ENCODE measurements around the gene TRAF1. TPM values are rescaled to one million over a fixed set of nuclear protein-coding genes. Genes with fewer than 3 reads are reported as not detected.

The TRAF1 gene
- polyA plus RNA-seq, 1 donor from 2014 or later, result 0.89 TPM

DNA sequence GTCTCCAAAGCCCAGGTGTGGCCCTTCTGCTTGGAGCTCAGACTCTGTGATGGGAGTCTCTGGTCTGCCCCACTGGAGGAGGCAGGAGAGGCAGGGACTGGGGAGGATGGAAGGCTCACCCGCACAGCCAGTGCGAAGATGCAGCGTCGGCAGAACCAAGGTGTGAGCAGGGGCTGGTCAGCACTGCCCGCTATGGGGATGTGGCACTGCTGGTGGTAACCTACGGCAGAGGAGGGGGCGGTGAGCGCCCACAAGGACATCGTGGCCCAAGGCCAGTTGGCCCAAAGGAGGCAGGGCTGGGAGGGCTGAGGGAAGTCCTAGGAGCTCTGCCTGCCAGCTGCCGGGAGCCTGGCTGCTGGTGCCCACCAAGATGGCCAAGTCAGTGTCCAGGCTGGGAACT is 56.9 kb downstream of the TRAF1 start:
- no peak overlapping the region for H2AFZ ChIP-seq (ENCODE audit: low read depth, low read length)
- no peak overlapping the region for H3K4me2 ChIP-seq (ENCODE audit: low read length)
- no peaks in the 10 kb centered on the region for H3K79me2 ChIP-seq (replicated peaks; ENCODE audit: insufficient read depth, low read length)
- no peak overlapping the region for H3K9ac ChIP-seq (ENCODE audit: low read length)
- H4K20me1 ChIP-seq (ENCODE audit: insufficient read depth), result no peaks in the 10 kb centered on the region
- no peak overlapping the region for H3K27ac ChIP-seq (ENCODE audit: low read length)
- no peaks in the 10 kb centered on the region for H3K36me3 ChIP-seq (ENCODE audit: insufficient read depth, low read length)
- TF ChIP-seq, protein P1, sequence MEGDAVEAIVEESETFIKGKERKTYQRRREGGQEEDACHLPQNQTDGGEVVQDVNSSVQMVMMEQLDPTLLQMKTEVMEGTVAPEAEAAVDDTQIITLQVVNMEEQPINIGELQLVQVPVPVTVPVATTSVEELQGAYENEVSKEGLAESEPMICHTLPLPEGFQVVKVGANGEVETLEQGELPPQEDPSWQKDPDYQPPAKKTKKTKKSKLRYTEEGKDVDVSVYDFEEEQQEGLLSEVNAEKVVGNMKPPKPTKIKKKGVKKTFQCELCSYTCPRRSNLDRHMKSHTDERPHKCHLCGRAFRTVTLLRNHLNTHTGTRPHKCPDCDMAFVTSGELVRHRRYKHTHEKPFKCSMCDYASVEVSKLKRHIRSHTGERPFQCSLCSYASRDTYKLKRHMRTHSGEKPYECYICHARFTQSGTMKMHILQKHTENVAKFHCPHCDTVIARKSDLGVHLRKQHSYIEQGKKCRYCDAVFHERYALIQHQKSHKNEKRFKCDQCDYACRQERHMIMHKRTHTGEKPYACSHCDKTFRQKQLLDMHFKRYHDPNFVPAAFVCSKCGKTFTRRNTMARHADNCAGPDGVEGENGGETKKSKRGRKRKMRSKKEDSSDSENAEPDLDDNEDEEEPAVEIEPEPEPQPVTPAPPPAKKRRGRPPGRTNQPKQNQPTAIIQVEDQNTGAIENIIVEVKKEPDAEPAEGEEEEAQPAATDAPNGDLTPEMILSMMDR (IDR thresholded peaks at IDR 0.05; ENCODE audit: poor library complexity, severe bottlenecking), result no peak
- TF ChIP-seq POLR2AphosphoS5 (IDR thresholded peaks at IDR 0.05) (no peak), MXI1 (conservative IDR thresholded peaks at IDR 0.05; ENCODE audit: poor library complexity, severe bottlenecking) (no peak), EZH2 (IDR thresholded peaks at IDR 0.05; ENCODE audit: borderline replicate concordance, insufficient read depth, low read length, poor library complexity, severe bottlenecking) (no peak), EP300 (conservative IDR thresholded peaks at IDR 0.05; ENCODE audit: poor library complexity, severe bottlenecking) (no peak), SMC3 (conservative IDR thresholded peaks at IDR 0.05; ENCODE audit: poor library complexity) (no peak), TAF1 (IDR thresholded peaks at IDR 0.05; ENCODE audit: low read depth) (no peak), RAD21 (conservative IDR thresholded peaks at IDR 0.05) (no peak)
- TF ChIP-seq, protein P2, sequence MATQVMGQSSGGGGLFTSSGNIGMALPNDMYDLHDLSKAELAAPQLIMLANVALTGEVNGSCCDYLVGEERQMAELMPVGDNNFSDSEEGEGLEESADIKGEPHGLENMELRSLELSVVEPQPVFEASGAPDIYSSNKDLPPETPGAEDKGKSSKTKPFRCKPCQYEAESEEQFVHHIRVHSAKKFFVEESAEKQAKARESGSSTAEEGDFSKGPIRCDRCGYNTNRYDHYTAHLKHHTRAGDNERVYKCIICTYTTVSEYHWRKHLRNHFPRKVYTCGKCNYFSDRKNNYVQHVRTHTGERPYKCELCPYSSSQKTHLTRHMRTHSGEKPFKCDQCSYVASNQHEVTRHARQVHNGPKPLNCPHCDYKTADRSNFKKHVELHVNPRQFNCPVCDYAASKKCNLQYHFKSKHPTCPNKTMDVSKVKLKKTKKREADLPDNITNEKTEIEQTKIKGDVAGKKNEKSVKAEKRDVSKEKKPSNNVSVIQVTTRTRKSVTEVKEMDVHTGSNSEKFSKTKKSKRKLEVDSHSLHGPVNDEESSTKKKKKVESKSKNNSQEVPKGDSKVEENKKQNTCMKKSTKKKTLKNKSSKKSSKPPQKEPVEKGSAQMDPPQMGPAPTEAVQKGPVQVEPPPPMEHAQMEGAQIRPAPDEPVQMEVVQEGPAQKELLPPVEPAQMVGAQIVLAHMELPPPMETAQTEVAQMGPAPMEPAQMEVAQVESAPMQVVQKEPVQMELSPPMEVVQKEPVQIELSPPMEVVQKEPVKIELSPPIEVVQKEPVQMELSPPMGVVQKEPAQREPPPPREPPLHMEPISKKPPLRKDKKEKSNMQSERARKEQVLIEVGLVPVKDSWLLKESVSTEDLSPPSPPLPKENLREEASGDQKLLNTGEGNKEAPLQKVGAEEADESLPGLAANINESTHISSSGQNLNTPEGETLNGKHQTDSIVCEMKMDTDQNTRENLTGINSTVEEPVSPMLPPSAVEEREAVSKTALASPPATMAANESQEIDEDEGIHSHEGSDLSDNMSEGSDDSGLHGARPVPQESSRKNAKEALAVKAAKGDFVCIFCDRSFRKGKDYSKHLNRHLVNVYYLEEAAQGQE (IDR thresholded peaks at IDR 0.05; ENCODE audit: borderline replicate concordance), result no peak
- H3K27me3 ChIP-seq (ENCODE audit: insufficient read depth, low read depth, low read length), result no peaks in the 10 kb centered on the region
- no peak overlapping the region for H3K4me3 ChIP-seq (ENCODE audit: low read length)
- H3K9me2 ChIP-seq (ENCODE audit: insufficient read depth, low read length), result no peaks in the 10 kb centered on the region
- no peaks in the 10 kb centered on the region for H3K9me3 ChIP-seq (ENCODE audit: low read length)
- peaks cover 4% of the 10 kb centered on the region for H3F3A ChIP-seq (ENCODE audit: insufficient read depth, low read length, poor library complexity, severe bottlenecking)

DNA sequence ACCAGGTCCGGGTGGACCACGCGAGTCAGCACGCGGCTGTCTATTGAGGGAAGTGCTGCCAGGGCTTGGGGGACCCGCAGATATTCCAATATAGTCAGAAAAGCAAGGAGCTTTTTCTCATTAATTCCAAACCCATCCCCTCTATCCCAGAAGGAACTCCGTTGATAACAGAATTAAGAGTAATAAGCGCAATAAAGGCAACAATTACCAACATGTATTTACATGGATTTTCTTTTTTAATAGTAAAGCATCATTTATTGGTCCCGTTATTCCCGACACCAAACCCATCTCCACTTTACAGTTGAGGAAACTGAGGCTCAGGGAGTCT is 57.3 kb downstream of the TRAF1 start:
- Histone ChIP-seq H3K4me2 (ENCODE audit: low read length) (no peak overlapping the region), H3K9me3 (ENCODE audit: low read length) (no peaks in the 10 kb centered on the region), H3K9ac (ENCODE audit: low read length) (peak overlapping the region; percentile 4), H3K27ac (ENCODE audit: low read length) (no peak overlapping the region), H3K27me3 (ENCODE audit: insufficient read depth, low read depth, low read length) (no peaks in the 10 kb centered on the region), H3K4me3 (ENCODE audit: low read length) (peak overlapping the region; percentile 61), H3K79me2 (replicated peaks; ENCODE audit: insufficient read depth, low read length) (no peaks in the 10 kb centered on the region), H3K9me2 (ENCODE audit: insufficient read depth, low read length) (no peaks in the 10 kb centered on the region), H2AFZ (ENCODE audit: low read depth, low read length) (no peak overlapping the region), H3F3A (ENCODE audit: insufficient read depth, low read length, poor library complexity, severe bottlenecking) (peaks cover 4% of the 10 kb centered on the region), H3K36me3 (ENCODE audit: insufficient read depth, low read length) (no peaks in the 10 kb centered on the region), H4K20me1 (ENCODE audit: insufficient read depth) (no peaks in the 10 kb centered on the region)
- TF ChIP-seq RAD21 (conservative IDR thresholded peaks at IDR 0.05) (no peak), TAF1 (IDR thresholded peaks at IDR 0.05; ENCODE audit: low read depth) (no peak), SMC3 (conservative IDR thresholded peaks at IDR 0.05; ENCODE audit: poor library complexity) (no peak), EZH2 (IDR thresholded peaks at IDR 0.05; ENCODE audit: borderline replicate concordance, insufficient read depth, low read length, poor library complexity, severe bottlenecking) (no peak), POLR2AphosphoS5 (IDR thresholded peaks at IDR 0.05) (no peak), EP300 (conservative IDR thresholded peaks at IDR 0.05; ENCODE audit: poor library complexity, severe bottlenecking) (no peak), MXI1 (conservative IDR thresholded peaks at IDR 0.05; ENCODE audit: poor library complexity, severe bottlenecking) (no peak)
- TF ChIP-seq, protein P1 (IDR thresholded peaks at IDR 0.05; ENCODE audit: poor library complexity, severe bottlenecking), result no peak
- TF ChIP-seq, protein P2 (IDR thresholded peaks at IDR 0.05; ENCODE audit: borderline replicate concordance), result no peak

Measured in neural cell (in vitro differentiated cells).